ENCODE data around the gene TAF1B. TPM values are rescaled to one million over a fixed set of nuclear protein-coding genes. Genes with fewer than 3 reads are reported as not detected.

TAF1B gene
- total and polyA plus RNA-seq, 9 donors, result 6.4 to 22.0 (median 14.4) TPM

DNA sequence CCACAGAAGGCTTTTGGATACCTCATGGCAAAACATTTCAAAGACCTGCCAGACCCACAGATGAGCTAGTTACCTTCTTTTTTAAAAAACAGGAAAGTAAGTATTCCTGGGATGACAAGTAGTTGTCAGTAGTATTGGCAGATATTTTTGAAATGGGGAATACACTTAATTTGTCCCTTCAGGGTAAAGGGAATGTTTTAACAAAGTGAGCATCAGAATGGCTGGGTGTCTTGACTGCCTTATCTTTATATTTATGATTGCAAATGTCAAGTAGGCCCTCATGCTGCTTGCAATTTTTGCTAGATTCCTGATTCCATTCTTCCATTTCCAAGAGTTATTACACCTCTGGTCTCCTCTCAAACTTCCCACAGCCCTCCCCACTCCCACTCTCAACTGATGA lies 4.9 kb upstream of the TAF1B start:
- H3K9me3 ChIP-seq, result no peaks in the 10 kb centered on the region
- H3K4me3 ChIP-seq, result no peak overlapping the region
- no peak for DNase-seq
- intact Hi-C loops (cut with DNase I), result no loop called here
- H3K27ac ChIP-seq, result no peak overlapping the region
- H3K4me1 ChIP-seq (ENCODE audit: insufficient read depth), result no peaks in the 10 kb centered on the region
- no peaks in the 10 kb centered on the region for H3K36me3 ChIP-seq
- TF ChIP-seq, protein P1, sequence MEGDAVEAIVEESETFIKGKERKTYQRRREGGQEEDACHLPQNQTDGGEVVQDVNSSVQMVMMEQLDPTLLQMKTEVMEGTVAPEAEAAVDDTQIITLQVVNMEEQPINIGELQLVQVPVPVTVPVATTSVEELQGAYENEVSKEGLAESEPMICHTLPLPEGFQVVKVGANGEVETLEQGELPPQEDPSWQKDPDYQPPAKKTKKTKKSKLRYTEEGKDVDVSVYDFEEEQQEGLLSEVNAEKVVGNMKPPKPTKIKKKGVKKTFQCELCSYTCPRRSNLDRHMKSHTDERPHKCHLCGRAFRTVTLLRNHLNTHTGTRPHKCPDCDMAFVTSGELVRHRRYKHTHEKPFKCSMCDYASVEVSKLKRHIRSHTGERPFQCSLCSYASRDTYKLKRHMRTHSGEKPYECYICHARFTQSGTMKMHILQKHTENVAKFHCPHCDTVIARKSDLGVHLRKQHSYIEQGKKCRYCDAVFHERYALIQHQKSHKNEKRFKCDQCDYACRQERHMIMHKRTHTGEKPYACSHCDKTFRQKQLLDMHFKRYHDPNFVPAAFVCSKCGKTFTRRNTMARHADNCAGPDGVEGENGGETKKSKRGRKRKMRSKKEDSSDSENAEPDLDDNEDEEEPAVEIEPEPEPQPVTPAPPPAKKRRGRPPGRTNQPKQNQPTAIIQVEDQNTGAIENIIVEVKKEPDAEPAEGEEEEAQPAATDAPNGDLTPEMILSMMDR (IDR thresholded peaks at IDR 0.05), result no peak
- no peak for TF ChIP-seq POLR2A (IDR thresholded peaks at IDR 0.05)
- TF ChIP-seq EP300 (IDR thresholded peaks at IDR 0.05), result no peak
- H3K27me3 ChIP-seq, result no peaks in the 10 kb centered on the region

DNA sequence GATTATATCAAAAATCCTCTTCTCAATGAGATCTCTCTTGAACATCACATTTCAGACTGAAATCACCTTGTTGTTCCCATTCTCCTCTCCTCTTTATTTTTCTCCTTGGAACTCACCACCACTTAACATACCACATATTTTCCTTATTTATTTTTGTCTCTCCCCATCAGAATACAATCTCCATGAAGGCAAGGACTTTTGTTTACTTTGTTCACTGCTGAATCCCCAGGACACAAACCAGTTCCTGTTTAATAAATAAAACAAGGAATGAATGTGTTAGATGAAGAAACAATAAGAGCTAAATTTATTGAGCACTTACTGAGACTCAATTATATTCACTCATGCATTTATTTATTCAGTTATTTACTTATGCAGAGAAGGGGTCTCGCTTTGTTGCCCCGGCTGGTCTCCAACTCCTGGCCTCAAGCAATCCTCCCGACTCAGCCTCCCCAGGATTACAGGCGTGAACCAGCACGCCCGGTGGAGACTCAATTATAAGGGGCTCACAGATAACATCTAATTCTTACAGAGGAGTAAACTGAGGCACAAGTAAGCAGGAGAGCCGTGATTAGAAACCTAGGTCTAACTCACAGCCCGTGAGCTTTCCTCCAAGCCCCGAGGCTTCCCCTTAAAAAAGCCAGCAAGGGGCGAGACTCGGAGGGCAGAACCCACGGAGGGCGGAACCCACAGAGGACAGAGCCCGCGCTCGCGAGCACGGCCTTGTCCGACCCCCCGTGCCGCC lies 616 bp upstream of the TAF1B start:
- Histone ChIP-seq H3K27ac (peak overlapping the region in 1 of 2 donors; percentile 47), H3K36me3 (no peaks in the 10 kb centered on the region), H3K4me1 (ENCODE audit: insufficient read depth) (no peaks in the 10 kb centered on the region), H3K4me3 (peak overlapping the region; percentile 84), H3K9me3 (no peaks in the 10 kb centered on the region), H3K27me3 (no peaks in the 10 kb centered on the region)
- intact Hi-C loops (cut with DNase I), result no loop called here
- no peak for TF ChIP-seq POLR2A (IDR thresholded peaks at IDR 0.05)
- TF ChIP-seq EP300 (IDR thresholded peaks at IDR 0.05), result no peak
- TF ChIP-seq, protein P1 (IDR thresholded peaks at IDR 0.05), result no peak
- 15 to 19% (median 15%) methylated on average over 21 of the region's 21 CpGs for WGBS, 3 donors
- DNase-seq, result no peak

DNA sequence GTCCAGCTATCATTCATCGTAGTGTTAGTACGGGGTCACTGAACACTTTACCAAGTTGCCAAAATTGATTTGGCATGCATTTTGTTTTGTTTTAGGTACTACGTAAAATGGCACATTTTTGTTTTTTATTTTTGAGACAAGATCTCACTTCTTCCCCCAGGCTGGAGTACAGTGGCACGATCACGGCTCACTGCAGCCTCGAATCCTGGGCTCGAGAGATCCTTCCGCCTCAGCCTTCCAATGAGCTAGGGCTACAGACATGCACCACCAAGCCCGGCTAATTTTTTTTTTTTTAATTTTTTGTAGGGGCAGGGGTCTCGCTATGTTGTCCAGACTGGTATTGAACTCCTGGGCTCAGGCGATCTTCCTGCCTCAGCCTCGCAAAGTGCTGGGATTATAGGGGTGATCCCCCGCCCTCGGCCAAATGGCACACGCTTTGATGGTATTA lies 786 bp downstream of the TAF1B start:
- DNase-seq, result no peak
- TF ChIP-seq, protein P1 (IDR thresholded peaks at IDR 0.05), result no peak
- TF ChIP-seq POLR2A (IDR thresholded peaks at IDR 0.05) (no peak), EP300 (IDR thresholded peaks at IDR 0.05) (no peak)
- no peaks in the 10 kb centered on the region for H3K27me3 ChIP-seq
- H3K27ac ChIP-seq, result no peak overlapping the region
- H3K4me3 ChIP-seq, result peak overlapping the region; percentile 84
- no peaks in the 10 kb centered on the region for H3K9me3 ChIP-seq
- intact Hi-C loops (cut with DNase I), result no loop called here
- H3K4me1 ChIP-seq (ENCODE audit: insufficient read depth), result no peaks in the 10 kb centered on the region
- 14 to 19% (median 15%) methylated on average over 15 of the region's 15 CpGs for WGBS, 3 donors
- H3K36me3 ChIP-seq, result no peaks in the 10 kb centered on the region

DNA sequence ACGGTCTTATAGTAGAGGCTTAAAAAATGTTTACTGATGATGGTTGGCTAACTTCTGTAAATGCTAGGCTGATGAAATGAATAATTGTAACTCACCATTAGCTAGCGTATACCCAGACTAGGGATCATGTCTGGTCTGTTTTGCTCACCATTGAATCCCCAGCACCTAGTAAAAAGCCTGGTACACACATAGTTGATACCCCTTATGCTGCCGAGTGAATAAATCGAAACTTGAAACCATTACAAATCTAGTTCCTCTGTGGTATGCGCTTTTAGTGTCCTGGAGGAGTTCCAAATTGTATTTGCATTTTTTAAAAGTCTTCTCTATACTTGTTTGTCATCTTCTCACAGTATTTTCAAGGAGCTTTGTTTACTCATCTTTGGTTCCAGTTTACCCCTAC lies 1.3 kb downstream of the TAF1B start:
- Histone ChIP-seq H3K4me3 (no peak overlapping the region), H3K36me3 (no peaks in the 10 kb centered on the region), H3K27ac (no peak overlapping the region), H3K9me3 (no peaks in the 10 kb centered on the region), H3K4me1 (ENCODE audit: insufficient read depth) (no peaks in the 10 kb centered on the region), H3K27me3 (no peaks in the 10 kb centered on the region)
- intact Hi-C loops (cut with DNase I), result no loop called here
- DNase-seq, result no peak
- WGBS, 3 donors, result 11 to 21% (median 15%) methylated on average over 5 of the region's 5 CpGs
- TF ChIP-seq POLR2A (IDR thresholded peaks at IDR 0.05) (no peak), EP300 (IDR thresholded peaks at IDR 0.05) (no peak)
- TF ChIP-seq, protein P1 (IDR thresholded peaks at IDR 0.05), result no peak

All from ovary (tissue), 9 donors.